DMS79 treated with DMSO at 0.1 percent for 48 hours (cell line): ENCODE data around the gene TMC7.

ENCODE experiments used
- DNase-seq: peaks from one replicate; lab custom pipeline; 2025; lab: John Stamatoyannopoulos, UW

TMC7 gene

DNA sequence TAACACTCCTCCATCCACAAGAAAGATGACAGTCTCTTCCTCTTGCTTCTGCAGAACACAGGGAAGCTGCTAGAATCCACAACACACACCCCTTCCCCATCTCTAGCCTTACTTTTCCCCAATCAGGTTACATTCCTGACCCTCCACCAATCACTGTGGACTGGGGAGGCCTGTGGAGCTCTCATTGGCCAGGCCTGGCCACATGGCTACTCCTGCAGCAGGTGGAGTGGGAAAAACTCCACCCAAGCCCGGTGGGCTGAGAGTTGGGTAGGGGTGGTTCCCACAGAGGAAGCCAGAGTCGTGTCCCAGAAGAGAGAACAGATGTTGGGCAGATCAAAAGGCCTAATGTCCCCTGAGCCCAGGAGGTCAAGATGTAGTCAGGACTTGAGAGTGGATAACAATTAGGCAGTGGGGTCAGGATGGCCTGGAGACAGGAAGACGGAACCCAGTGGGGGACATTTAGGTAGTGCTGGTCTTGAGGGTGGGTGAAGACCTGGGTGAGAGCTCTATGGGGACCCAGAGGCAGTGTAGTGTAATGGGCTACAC is 105.7 kb downstream of the TMC7 start:
- no peak for DNase-seq

DNA sequence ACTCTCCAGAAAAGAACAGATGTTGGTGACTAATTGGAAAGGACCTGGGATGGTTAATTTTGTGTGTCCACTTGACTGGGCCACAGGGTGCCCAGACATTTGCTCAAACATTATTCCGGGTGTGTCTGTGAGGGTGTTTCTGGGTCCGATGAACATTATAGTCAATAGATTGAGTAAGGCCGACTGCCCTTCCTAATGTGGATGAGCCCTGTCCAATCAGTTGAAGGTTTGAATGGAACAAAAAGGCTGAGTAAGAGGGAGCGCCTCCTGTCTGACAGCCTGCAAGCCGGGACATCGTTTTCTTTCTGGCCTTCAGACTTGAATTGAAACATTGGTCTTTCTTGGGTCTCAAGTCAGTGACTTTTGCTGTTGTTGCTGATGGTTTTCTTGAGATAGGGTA is 107.2 kb downstream of the TMC7 start:
- DNase-seq = no peak

GRCh38 chr16:19092653-19093410 is 109.1 kb downstream of the TMC7 start:
- no peak for DNase-seq

- DNase-seq = no peak
These were observed 110.2 kb downstream of the TMC7 start for GRCh38 chr16:19093631-19094541.

DNA sequence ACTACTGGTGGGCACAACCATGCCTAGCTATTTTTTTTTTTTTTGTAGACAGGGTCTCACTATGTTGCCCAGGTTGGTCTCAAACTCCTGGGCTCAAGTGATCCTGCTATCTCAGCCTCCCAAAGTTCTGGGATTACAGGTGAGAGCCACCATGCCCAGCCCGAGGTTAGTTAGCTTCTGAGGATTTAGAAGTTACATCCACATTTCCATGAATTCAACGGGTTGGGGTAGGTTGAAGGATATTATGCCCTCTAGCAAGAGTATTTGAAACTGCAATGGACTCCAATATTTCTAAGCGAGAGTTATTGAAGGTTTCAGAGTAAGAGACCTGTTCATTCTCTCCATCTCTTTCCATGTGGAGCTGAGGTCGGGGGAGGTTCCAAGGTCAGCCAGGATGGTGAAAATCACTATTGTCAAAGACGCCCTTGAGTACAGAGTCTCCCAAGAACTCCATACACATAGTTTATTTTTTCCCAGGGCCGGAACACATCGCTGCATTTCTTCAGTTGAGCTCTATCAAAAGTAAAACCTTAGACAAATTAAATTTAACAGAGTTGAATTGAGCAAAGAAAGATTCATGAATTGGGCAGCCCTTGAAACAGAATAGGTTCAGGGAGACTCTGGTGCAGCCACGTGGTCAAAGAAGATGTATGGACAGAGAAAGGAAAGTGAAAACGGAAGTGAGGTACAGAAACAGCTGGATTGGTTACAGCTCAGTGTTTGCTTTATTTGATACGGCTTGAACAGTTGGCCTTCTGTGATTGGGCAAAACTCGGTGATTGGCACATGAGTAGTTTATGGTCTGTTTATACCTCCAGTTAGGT is 111.0 kb downstream of the TMC7 start:
- DNase-seq = no peak

DNA sequence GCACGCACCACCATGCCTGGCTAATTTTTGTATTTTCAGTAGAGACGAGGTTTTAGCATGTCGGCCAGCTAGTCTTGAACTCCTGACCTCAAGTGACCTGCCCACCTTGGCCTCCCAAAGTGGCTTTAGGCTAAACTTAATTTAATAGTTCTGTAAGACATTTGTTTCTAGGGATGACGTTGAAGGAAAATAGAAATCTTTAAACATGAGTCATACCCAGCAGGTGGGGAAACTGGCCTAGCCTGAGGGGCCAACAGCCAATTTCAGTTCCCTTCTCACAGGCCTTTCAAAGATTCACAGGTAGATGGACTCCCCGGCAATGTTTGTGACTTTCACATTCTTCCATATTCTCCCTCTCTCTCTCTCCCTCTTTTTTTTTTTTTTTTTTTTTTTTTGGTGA is 111.9 kb downstream of the TMC7 start:
- DNase-seq = no peak

DNA sequence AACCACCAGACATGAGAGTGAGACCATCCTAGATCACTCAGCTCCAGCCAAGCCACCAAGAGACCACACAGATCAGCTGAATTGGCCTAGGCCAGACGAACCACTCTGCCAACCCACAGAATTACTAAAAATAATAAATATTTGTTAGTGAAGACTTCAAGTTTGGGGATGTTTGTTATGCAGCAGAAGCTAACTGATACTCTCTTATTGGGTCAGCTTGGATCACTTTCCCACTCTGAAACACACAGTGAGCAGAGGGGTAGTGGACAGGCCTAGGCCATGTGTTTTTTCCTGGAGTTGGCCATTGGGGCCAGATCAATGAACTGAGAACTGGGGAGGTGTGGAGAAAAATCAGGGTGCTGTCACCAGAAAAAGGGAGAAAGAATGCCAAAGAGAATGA is 114.4 kb downstream of the TMC7 start:
- DNase-seq = no peak

GRCh38 chr16:19102187-19102872 is 118.6 kb downstream of the TMC7 start:
- DNase-seq = no peak

- no peak for DNase-seq
These were observed 120.9 kb downstream of the TMC7 start for GRCh38 chr16:19104607-19105006.

DNA sequence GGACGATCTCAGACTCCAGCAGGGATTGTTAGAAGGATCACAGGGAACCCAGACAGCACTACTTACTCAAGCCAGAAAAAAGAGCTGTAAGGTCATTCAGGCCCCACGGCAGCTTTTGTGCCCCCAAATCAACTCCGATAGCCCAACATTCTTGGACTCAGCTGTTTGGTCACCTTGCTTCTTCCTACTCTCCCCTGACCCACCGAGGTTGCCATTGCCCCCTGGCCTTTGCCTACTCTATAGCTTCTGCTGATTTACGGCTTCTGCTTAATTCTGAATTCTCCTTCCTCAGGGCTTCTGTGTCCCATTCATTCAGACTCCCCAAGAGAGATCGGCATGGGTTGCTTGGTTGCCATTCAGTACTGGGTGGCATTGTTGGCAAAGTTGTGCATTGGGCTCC is 121.4 kb downstream of the TMC7 start:
- no peak for DNase-seq

- no peak for DNase-seq
These were observed 122.3 kb downstream of the TMC7 start for GRCh38 chr16:19105891-19106624.

DNA sequence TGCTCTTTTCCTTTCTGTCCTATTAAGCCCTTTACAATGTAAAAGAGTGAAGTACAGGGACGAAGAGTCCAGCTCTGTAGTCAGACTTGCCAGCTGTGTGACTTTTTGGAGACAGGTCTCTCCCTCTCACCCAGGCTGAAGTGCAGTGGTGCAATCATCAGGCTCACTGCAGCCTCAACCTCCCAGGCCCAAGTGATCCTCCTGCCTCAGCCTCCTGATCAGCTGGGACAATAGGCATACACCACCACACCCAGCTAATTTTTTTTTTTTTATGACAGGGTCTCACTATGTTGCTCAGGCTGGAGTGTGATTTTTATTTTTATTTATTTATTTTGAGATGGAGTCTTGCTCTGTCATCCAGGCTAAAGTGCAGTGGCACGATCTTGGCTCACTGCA is 122.9 kb downstream of the TMC7 start:
- no peak for DNase-seq

- DNase-seq = no peak
These were observed 124.9 kb downstream of the TMC7 start for GRCh38 chr16:19108409-19109287.

- no peak for DNase-seq
These were observed 125.5 kb downstream of the TMC7 start for GRCh38 chr16:19109288-19109664.

DNA sequence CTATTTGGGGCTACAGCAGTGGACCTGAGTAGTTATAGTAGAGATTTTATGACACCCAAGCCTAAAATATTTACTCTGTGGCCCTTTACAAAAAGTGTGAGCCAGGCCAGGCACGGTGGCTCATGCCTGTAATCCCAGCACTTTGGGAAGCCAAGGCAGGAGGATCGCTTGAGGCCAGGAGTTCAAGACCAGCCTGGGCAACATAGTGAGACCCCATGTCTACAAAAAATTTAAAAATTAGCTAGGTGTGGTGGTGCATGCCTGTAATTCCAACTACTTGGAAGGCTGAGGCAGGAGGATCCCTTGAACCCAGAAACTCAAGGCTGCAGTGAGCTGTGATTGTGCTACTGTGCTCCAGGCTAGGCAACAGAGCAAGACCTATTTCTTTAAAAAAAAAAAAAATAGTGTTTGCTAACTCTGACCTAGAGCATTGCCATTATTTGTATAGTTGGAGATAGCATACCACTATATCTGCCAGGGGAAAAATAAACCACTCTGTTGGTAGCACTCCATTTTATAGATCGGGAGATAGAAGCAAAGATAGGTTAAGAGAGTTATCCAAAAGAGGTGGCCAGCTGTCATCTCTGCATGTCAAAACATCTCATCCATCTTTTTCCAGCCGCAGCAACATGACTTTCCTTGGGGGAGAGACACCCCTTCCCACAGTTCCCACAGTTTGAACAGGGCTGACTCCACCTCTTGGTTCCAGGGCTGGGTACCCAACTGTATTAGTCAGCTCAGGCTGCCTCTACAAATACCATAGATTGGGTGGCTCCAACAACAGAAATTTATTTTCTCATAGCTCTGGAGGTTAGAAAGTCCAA is 127.0 kb downstream of the TMC7 start:
- DNase-seq = no peak

DNA sequence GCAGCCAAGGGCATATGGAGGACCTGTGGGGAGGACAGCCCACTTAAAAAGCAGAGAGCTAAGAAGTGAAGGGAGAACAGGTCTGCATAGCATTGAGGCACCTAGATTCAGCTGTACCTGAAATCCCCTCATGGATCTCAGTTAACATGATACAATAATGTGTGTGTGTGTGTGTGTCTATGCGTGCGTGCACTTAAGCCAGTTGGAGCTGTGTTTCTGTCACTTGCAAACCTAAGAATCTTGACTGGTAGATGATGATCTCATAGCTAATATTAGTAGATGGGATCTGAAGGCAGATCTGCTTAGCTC is 128.3 kb downstream of the TMC7 start:
- no peak for DNase-seq
